PC-3 (cell line): ENCODE results near the gene ZNF764. TPM values are rescaled to one million over a fixed set of nuclear protein-coding genes. Genes with fewer than 3 reads are reported as not detected.

Experiments used
- ATAC-seq: fragments of 200-7000 bp; cut with Tn5 transposase; 2 replicates; pipeline ENCODE4 v1.9.1; 2020; ENCODE audit warnings: mild to moderate bottlenecking, moderate library complexity
- BruUV-seq: library from RNA; stranded (reverse); fragments of 400-500 nt; replicated peaks from 2 replicates; lab custom pipeline; 2021; lab: Mats Ljungman, UMichigan
- CTCF ChIA-PET: fragments of 300-600 bp; sonication (Branson Sonifier 250); formaldehyde crosslinking; loops from one replicate; lab custom pipeline; 2022; ENCODE audit warnings: antibody characterized with exemption; lab: Charles Lee
- POLR2A ChIA-PET: fragments of 300-600 bp; sonication (Branson Sonifier 250); formaldehyde crosslinking; loops from one replicate; lab custom pipeline; 2022; ENCODE audit warnings: antibody characterized with exemption; ENCODE audit not compliant: unreplicated experiment; lab: Charles Lee
- DNase-seq: peaks from one replicate; pipeline ENCODE4 v3.0.0-alpha.2; 2015
- H2AFZ ChIP-seq: fragments of 300-600 bp; sonication (generic); 2 replicates; pipeline ENCODE4 v1.6.0; 2016; ENCODE audit warnings: antibody characterized with exemption, low read length
- H3F3A ChIP-seq: fragments of 300-600 bp; sonication (generic); one replicate; pipeline ENCODE4 v1.6.0; 2017; ENCODE audit warnings: antibody characterized with exemption, low read length, control low read depth, mild to moderate bottlenecking; ENCODE audit not compliant: unreplicated experiment
- H3K27ac ChIP-seq: fragments of 300-600 bp; sonication (generic); 2 replicates; pipeline ENCODE4 v1.5.1; 2016; ENCODE audit warnings: mild to moderate bottlenecking, low read length
- H3K27me3 ChIP-seq: fragments of 300-600 bp; sonication (generic); 2 replicates; pipeline ENCODE4 v1.6.1; 2016; ENCODE audit warnings: low read length, mixed read lengths
- H3K36me3 ChIP-seq: fragments of 300-600 bp; sonication (generic); 2 replicates; pipeline ENCODE4 v1.6.1; 2016; ENCODE audit warnings: low read depth, mixed run types, low read length, mixed read lengths
- H3K4me1 ChIP-seq: fragments of 300-600 bp; sonication (generic); 2 replicates; pipeline ENCODE4 v1.5.1; 2016; ENCODE audit warnings: low read length; ENCODE audit not compliant: insufficient read depth
- H3K4me2 ChIP-seq: fragments of 300-600 bp; sonication (generic); 2 replicates; pipeline ENCODE4 v1.6.0; 2016; ENCODE audit warnings: low read length
- H3K4me3 ChIP-seq: fragments of 300-600 bp; sonication (generic); 2 replicates; pipeline ENCODE4 v1.5.1; 2016; ENCODE audit warnings: mild to moderate bottlenecking, low read length, mixed read lengths
- H3K79me2 ChIP-seq: fragments of 300-600 bp; sonication (generic); 2 replicates; pipeline ENCODE4 v1.6.1; 2017; ENCODE audit warnings: low read length, mixed read lengths
- H3K9ac ChIP-seq: fragments of 300-600 bp; sonication (generic); 2 replicates; pipeline ENCODE4 v1.6.0; 2016; ENCODE audit warnings: mild to moderate bottlenecking, low read length
- H3K9me2 ChIP-seq: fragments of 300-600 bp; sonication (generic); replicated peaks from 2 replicates; pipeline ENCODE4 v1.6.1; 2016; ENCODE audit warnings: mixed run types, low read length, mixed read lengths
- H3K9me3 ChIP-seq: fragments of 300-600 bp; sonication (generic); 2 replicates; pipeline ENCODE4 v1.6.1; 2016; ENCODE audit warnings: low read length, mixed read lengths
- H4K20me1 ChIP-seq: fragments of 300-600 bp; sonication (generic); 2 replicates; pipeline ENCODE4 v1.6.1; 2016; ENCODE audit warnings: low read length, mixed read lengths
- EZH2 ChIP-seq: fragments of 300-600 bp; sonication (generic); IDR thresholded peaks from one replicate; pipeline ENCODE4 v1.6.1; 2017; ENCODE audit warnings: antibody characterized with exemption, mild to moderate bottlenecking, low read length; ENCODE audit not compliant: unreplicated experiment
- EZH2phosphoT487 ChIP-seq: fragments of 300-600 bp; sonication (generic); IDR thresholded peaks from 2 replicates; pipeline ENCODE4 v1.6.1; 2018; ENCODE audit warnings: mild to moderate bottlenecking, antibody characterized with exemption, low read length, borderline replicate concordance
- intact Hi-C: fragments of 100-400 bp; cut with micrococcal nuclease; formaldehyde crosslinking; loops from 2 replicates; pipeline ENCODE4 v1.9.0; 2023
- total RNA-seq: library from RNA; depleted of rRNA; stranded (reverse); fragments of >200 nt; gene quantifications from 2 replicates; pipeline ENCODE4 v1.2.3, GENCODE V29; 2014
- TF ChIP-seq, protein P1 (sequence below): fragments of 300-600 bp; sonication (generic); conservative IDR thresholded peaks from 2 replicates; pipeline ENCODE4 v1.5.1; 2017; ENCODE audit warnings: antibody characterized with exemption, low read depth, mild to moderate bottlenecking, low read length

Gene ZNF764
- total RNA-seq, 1 experiment from 2014 or later: 8.1 TPM

DNA sequence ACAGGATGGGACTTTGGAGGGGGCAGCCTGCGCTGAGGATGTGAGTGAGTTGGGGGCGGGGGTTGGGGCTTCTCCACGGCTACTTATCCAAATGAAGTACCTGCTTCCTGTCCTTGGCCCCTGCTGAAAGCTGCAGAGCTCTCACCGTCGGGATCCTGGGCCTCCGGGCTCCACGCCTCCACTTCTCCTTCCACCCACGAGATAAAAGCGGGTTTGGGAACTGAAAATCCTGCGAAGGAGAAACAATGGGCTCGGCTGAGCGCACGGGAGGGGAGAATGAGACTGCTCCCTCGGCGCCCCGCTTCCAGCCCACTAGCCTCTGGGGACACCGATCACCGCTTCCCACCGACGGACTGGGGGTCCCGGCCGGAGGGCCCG is 26.8 kb upstream of the ZNF764 start:
- intact Hi-C loops: loop anchor here (1.0 kb wide), 1 partner anchor 27 kb away; the partner anchor contains the start of gene ZNF764
- Histone ChIP-seq H3K79me2 (peaks cover 48% of the 10 kb centered on the region), H3K4me2 (peak overlapping the region; percentile 99), H3K9ac (peak overlapping the region; percentile 95), H3K4me3 (peak overlapping the region; percentile 83), H3K4me1 (peaks cover 13% of the 10 kb centered on the region; the same call in 1 of the 2 replicates), H3K9me3 (no peaks in the 10 kb centered on the region), H3F3A (no peaks in the 10 kb centered on the region), H3K36me3 (peaks cover 4% of the 10 kb centered on the region; the same call in 1 of the 2 replicates), H3K27ac (peak overlapping the region; percentile 77), H3K27me3 (no peaks in the 10 kb centered on the region), H3K9me2 (no peaks in the 10 kb centered on the region), H4K20me1 (no peaks in the 10 kb centered on the region), H2AFZ (peak overlapping the region; percentile 90)
- DNase-seq (peak; percentile 4), ATAC-seq (peak; percentile 7)
- CTCF ChIA-PET: interaction anchor here (0.6 kb wide), 1 partner anchor 155 kb away, joined by 3 read pairs; the partner anchor contains the start of gene DCTPP1
- BruUV-seq: TSS peak; percentile 58
- TF ChIP-seq EZH2 (no peak), EZH2phosphoT487 (no peak)
- TF ChIP-seq, protein P1, sequence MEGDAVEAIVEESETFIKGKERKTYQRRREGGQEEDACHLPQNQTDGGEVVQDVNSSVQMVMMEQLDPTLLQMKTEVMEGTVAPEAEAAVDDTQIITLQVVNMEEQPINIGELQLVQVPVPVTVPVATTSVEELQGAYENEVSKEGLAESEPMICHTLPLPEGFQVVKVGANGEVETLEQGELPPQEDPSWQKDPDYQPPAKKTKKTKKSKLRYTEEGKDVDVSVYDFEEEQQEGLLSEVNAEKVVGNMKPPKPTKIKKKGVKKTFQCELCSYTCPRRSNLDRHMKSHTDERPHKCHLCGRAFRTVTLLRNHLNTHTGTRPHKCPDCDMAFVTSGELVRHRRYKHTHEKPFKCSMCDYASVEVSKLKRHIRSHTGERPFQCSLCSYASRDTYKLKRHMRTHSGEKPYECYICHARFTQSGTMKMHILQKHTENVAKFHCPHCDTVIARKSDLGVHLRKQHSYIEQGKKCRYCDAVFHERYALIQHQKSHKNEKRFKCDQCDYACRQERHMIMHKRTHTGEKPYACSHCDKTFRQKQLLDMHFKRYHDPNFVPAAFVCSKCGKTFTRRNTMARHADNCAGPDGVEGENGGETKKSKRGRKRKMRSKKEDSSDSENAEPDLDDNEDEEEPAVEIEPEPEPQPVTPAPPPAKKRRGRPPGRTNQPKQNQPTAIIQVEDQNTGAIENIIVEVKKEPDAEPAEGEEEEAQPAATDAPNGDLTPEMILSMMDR: no peak
- POLR2A ChIA-PET: interaction anchor here (0.8 kb wide), 1 partner anchor 27 kb away, joined by 5 read pairs; the partner anchor contains the start of gene ZNF764

DNA sequence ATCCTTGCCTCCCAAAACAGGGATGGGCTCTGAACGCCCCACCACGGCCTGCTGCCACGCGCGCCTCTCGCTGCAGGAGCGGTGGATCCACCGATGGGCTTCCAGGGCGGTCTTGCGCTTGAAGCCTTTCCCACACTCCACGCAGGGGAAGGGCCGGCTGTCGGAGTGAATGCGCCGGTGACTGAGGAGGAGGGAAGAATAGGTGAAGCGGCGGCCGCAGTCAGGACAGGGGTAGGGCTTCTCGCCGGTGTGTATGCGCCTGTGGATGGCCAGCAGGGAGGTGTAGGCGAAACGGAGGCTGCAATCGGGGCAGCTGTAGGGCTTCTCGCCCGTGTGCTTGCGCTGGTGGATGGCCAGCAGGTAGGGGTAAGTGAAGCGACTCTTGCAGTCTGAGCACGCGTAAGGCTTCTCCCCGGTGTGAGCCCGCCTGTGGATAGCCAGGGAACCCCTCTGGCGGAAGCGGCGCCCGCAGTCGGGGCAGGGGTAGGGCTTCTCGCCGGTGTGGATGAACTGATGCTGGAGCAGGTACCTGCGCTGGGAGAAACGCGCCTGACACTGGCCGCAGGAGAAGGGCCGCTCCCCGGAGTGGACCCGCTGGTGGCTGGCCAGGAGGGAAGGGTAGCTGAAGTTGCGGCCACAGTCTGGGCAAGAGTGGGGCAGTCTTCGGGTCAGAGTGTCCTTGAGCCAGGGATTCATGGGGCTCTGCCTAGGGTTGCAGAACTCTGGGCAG is 24.6 kb upstream of the ZNF764 start:
- H3K27ac ChIP-seq: no peak overlapping the region
- TF ChIP-seq EZH2phosphoT487 (no peak), EZH2 (no peak)
- TF ChIP-seq, protein P1: no peak
- BruUV-seq: no TSS peak
- H3F3A ChIP-seq: no peaks in the 10 kb centered on the region
- H3K4me1 ChIP-seq: peaks cover 13% of the 10 kb centered on the region; the same call in 1 of the 2 replicates
- H3K4me2 ChIP-seq: no peak overlapping the region
- ChIA-PET CTCF (no interaction called here), POLR2A (no interaction called here)
- ATAC-seq (no peak), DNase-seq (no peak)
- H3K9ac ChIP-seq: no peak overlapping the region
- H3K9me3 ChIP-seq: no peaks in the 10 kb centered on the region
- H3K4me3 ChIP-seq: no peak overlapping the region
- intact Hi-C loops: no loop called here
- H4K20me1 ChIP-seq: no peaks in the 10 kb centered on the region
- H2AFZ ChIP-seq: no peak overlapping the region
- peaks cover 6% of the 10 kb centered on the region; the same call in 1 of the 2 replicates for H3K36me3 ChIP-seq
- H3K9me2 ChIP-seq: no peaks in the 10 kb centered on the region
- no peaks in the 10 kb centered on the region for H3K27me3 ChIP-seq
- H3K79me2 ChIP-seq: peaks cover 47% of the 10 kb centered on the region

DNA sequence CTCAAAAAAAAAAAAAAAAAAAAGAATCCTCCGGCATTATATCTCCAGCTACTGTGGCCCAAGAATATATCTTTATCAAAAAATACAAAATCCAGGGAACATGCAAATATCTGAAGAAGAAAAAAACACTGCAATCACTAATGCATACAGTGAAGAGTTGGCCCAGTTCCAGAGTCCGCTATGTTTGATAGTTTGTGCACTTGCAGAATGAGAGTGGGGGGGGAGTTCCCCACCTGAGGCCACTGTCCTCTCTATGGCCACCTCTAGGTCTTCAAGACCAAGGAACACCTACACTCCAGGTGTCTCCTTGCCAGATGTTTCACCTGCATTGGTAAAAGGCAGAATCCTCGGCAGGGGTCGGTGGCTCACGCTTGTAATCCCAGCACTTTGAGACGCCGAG is 23.3 kb upstream of the ZNF764 start:
- H3K4me1 ChIP-seq: peaks cover 9% of the 10 kb centered on the region; the same call in 1 of the 2 replicates
- TF ChIP-seq EZH2 (no peak), EZH2phosphoT487 (no peak)
- TF ChIP-seq, protein P1: no peak
- no peak overlapping the region for H3K27ac ChIP-seq
- no peaks in the 10 kb centered on the region for H3F3A ChIP-seq
- BruUV-seq: no TSS peak
- intact Hi-C loops: no loop called here
- H3K4me3 ChIP-seq: no peak overlapping the region
- POLR2A ChIA-PET: no interaction called here
- H3K9me3 ChIP-seq: no peaks in the 10 kb centered on the region
- no peaks in the 10 kb centered on the region for H3K27me3 ChIP-seq
- ATAC-seq (no peak), DNase-seq (no peak)
- peaks cover 6% of the 10 kb centered on the region; the same call in 1 of the 2 replicates for H3K36me3 ChIP-seq
- no peak overlapping the region for H3K4me2 ChIP-seq
- H3K9me2 ChIP-seq: no peaks in the 10 kb centered on the region
- no peak overlapping the region for H3K9ac ChIP-seq
- no peaks in the 10 kb centered on the region for H4K20me1 ChIP-seq
- peaks cover 35% of the 10 kb centered on the region for H3K79me2 ChIP-seq
- CTCF ChIA-PET: no interaction called here
- H2AFZ ChIP-seq: no peak overlapping the region
